ENCODE results near the gene PBX3.

The PBX3 gene

GRCh38 chr9:125922854-125923253 is 175.7 kb downstream of the PBX3 start:
- H3K9me2 ChIP-seq (replicated peaks; ENCODE audit: insufficient read depth, low read length), result no peaks in the 10 kb centered on the region
- H3K27me3 ChIP-seq (ENCODE audit: low read length), result no peaks in the 10 kb centered on the region
- H3K4me2 ChIP-seq (ENCODE audit: low read depth, low read length, poor library complexity, severe bottlenecking), result no peak overlapping the region
- H3K9ac ChIP-seq (ENCODE audit: low read length), result no peak overlapping the region
- H3K79me2 ChIP-seq (ENCODE audit: insufficient read depth, low read length), result no peaks in the 10 kb centered on the region
- H3K4me3 ChIP-seq (ENCODE audit: insufficient read depth, low read length, poor library complexity, severe bottlenecking), result no peak overlapping the region
- TF ChIP-seq, protein P1, sequence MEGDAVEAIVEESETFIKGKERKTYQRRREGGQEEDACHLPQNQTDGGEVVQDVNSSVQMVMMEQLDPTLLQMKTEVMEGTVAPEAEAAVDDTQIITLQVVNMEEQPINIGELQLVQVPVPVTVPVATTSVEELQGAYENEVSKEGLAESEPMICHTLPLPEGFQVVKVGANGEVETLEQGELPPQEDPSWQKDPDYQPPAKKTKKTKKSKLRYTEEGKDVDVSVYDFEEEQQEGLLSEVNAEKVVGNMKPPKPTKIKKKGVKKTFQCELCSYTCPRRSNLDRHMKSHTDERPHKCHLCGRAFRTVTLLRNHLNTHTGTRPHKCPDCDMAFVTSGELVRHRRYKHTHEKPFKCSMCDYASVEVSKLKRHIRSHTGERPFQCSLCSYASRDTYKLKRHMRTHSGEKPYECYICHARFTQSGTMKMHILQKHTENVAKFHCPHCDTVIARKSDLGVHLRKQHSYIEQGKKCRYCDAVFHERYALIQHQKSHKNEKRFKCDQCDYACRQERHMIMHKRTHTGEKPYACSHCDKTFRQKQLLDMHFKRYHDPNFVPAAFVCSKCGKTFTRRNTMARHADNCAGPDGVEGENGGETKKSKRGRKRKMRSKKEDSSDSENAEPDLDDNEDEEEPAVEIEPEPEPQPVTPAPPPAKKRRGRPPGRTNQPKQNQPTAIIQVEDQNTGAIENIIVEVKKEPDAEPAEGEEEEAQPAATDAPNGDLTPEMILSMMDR (IDR thresholded peaks at IDR 0.05; ENCODE audit: insufficient read depth, low read length, poor library complexity, severe bottlenecking), result no peak
- no peak for TF ChIP-seq EZH2phosphoT487 (conservative IDR thresholded peaks at IDR 0.05; ENCODE audit: low read length)
- H3F3A ChIP-seq (ENCODE audit: insufficient read depth), result no peaks in the 10 kb centered on the region
- no peaks in the 10 kb centered on the region for H4K20me1 ChIP-seq (ENCODE audit: low read depth, low read length)
- H3K36me3 ChIP-seq (ENCODE audit: low read length), result no peaks in the 10 kb centered on the region
- no peak overlapping the region for H3K27ac ChIP-seq (ENCODE audit: low read depth, low read length)
- no peaks in the 10 kb centered on the region for H3K9me3 ChIP-seq (ENCODE audit: insufficient read depth, low read length)
- no peak overlapping the region for H2AFZ ChIP-seq (ENCODE audit: low read depth, low read length, severe bottlenecking)

- Histone ChIP-seq H3K4me3 (ENCODE audit: insufficient read depth, low read length, poor library complexity, severe bottlenecking) (no peak overlapping the region), H3K4me2 (ENCODE audit: low read depth, low read length, poor library complexity, severe bottlenecking) (no peak overlapping the region), H4K20me1 (ENCODE audit: low read depth, low read length) (no peaks in the 10 kb centered on the region), H3K9me3 (ENCODE audit: insufficient read depth, low read length) (no peaks in the 10 kb centered on the region), H3K27me3 (ENCODE audit: low read length) (no peaks in the 10 kb centered on the region), H3K27ac (ENCODE audit: low read depth, low read length) (no peak overlapping the region), H3K9ac (ENCODE audit: low read length) (no peak overlapping the region), H2AFZ (ENCODE audit: low read depth, low read length, severe bottlenecking) (no peak overlapping the region), H3K36me3 (ENCODE audit: low read length) (no peaks in the 10 kb centered on the region), H3K79me2 (ENCODE audit: insufficient read depth, low read length) (no peaks in the 10 kb centered on the region), H3F3A (ENCODE audit: insufficient read depth) (no peaks in the 10 kb centered on the region), H3K9me2 (replicated peaks; ENCODE audit: insufficient read depth, low read length) (no peaks in the 10 kb centered on the region)
- TF ChIP-seq EZH2phosphoT487 (conservative IDR thresholded peaks at IDR 0.05; ENCODE audit: low read length), result no peak
- TF ChIP-seq, protein P1 (IDR thresholded peaks at IDR 0.05; ENCODE audit: insufficient read depth, low read length, poor library complexity, severe bottlenecking), result no peak
Measured at GRCh38 chr9:125924351-125924750, 177.2 kb downstream of the PBX3 start.

- no peak overlapping the region for H3K4me3 ChIP-seq (ENCODE audit: insufficient read depth, low read length, poor library complexity, severe bottlenecking)
- H3K9ac ChIP-seq (ENCODE audit: low read length), result no peak overlapping the region
- no peaks in the 10 kb centered on the region for H4K20me1 ChIP-seq (ENCODE audit: low read depth, low read length)
- no peaks in the 10 kb centered on the region for H3K9me3 ChIP-seq (ENCODE audit: insufficient read depth, low read length)
- no peaks in the 10 kb centered on the region for H3K9me2 ChIP-seq (replicated peaks; ENCODE audit: insufficient read depth, low read length)
- no peaks in the 10 kb centered on the region for H3K27me3 ChIP-seq (ENCODE audit: low read length)
- H3K79me2 ChIP-seq (ENCODE audit: insufficient read depth, low read length), result no peaks in the 10 kb centered on the region
- TF ChIP-seq, protein P1 (IDR thresholded peaks at IDR 0.05; ENCODE audit: insufficient read depth, low read length, poor library complexity, severe bottlenecking), result no peak
- TF ChIP-seq EZH2phosphoT487 (conservative IDR thresholded peaks at IDR 0.05; ENCODE audit: low read length), result no peak
- H3F3A ChIP-seq (ENCODE audit: insufficient read depth), result no peaks in the 10 kb centered on the region
- no peaks in the 10 kb centered on the region for H3K36me3 ChIP-seq (ENCODE audit: low read length)
- no peak overlapping the region for H3K4me2 ChIP-seq (ENCODE audit: low read depth, low read length, poor library complexity, severe bottlenecking)
- no peak overlapping the region for H2AFZ ChIP-seq (ENCODE audit: low read depth, low read length, severe bottlenecking)
- no peak overlapping the region for H3K27ac ChIP-seq (ENCODE audit: low read depth, low read length)
Measured at GRCh38 chr9:125926936-125927335, 179.8 kb downstream of the PBX3 start.
